SK-N-SH (cell line): ENCODE measurements around the gene HOXA5. TPM values are rescaled to one million over a fixed set of nuclear protein-coding genes. Genes with fewer than 3 reads are reported as not detected.

Experiments used
- CTCF ChIA-PET: fragments of 300-600, 350-600 bp; formaldehyde crosslinking; extraction: SDS; loops from one replicate; lab custom pipeline; 2021; lab: Yijun Ruan, JAX
- POLR2A ChIA-PET: fragments of 350-600 bp; sonication (Branson Sonifier 250); formaldehyde crosslinking; extraction: SDS; loops from one replicate; lab custom pipeline; 2020; ENCODE audit warnings: antibody characterized with exemption, inconsistent platforms; lab: Yijun Ruan, JAX
- DNase-seq: peaks from one replicate; pipeline ENCODE4 v3.0.0; 2012
- H2AFZ ChIP-seq: fragments of 200-600 bp; sonication (generic); 2 replicates; pipeline ENCODE4 v1.8.1; 2016; ENCODE audit warnings: antibody characterized with exemption, mild to moderate bottlenecking, low read depth
- H3F3A ChIP-seq: fragments of 200-600 bp; sonication (generic); replicated peaks from 2 replicates; pipeline ENCODE3; 2016; ENCODE audit warnings: antibody characterized with exemption, mild to moderate bottlenecking; ENCODE audit not compliant: insufficient read depth
- H3K27ac ChIP-seq, 2 experiments: fragments of 200-500 bp in 1 of 2; fragments of 200-600 bp in 1 of 2; sonication (Bioruptor generic) in 1 of 2; sonication (generic), shearing (Covaris generic) in 1 of 2; 2 replicates each; pipeline versions ENCODE4 v1.5.1 to v1.6.1; 2014 to 2016; ENCODE audit warnings: low read depth in 2 of 2, inconsistent platforms in 1 of 2, low read length in 1 of 2, mild to moderate bottlenecking in 1 of 2, mixed read lengths in 1 of 2
- H3K27me3 ChIP-seq: fragments of 200-600 bp; sonication (generic), shearing (Covaris generic); 2 replicates; pipeline ENCODE4 v1.6.1; 2016; ENCODE audit warnings: mixed run types; ENCODE audit not compliant: insufficient read depth
- H3K36me3 ChIP-seq, 2 experiments: fragments of 200-500 bp in 1 of 2; fragments of 200-600 bp in 1 of 2; sonication (Bioruptor generic) in 1 of 2; sonication (generic) in 1 of 2; replicated peaks in 1 of 2; 2 replicates each; pipeline versions ENCODE3 to v1.5.1; 2014 to 2016; ENCODE audit warnings: low read length in 1 of 2, mild to moderate bottlenecking in 1 of 2; ENCODE audit not compliant: insufficient read depth in 2 of 2, control insufficient read depth in 1 of 2
- H3K4me1 ChIP-seq, 2 experiments: fragments of 200-500 bp in 1 of 2; fragments of 200-600 bp in 1 of 2; sonication (Bioruptor generic) in 1 of 2; sonication (generic), shearing (Covaris generic) in 1 of 2; 2 replicates each; pipeline versions ENCODE4 v1.5.1 to v1.6.1; 2014 to 2016; ENCODE audit warnings: low read depth in 1 of 2, low read length in 1 of 2, mixed run types in 1 of 2; ENCODE audit not compliant: insufficient read depth in 2 of 2, control insufficient read depth in 1 of 2
- H3K4me2 ChIP-seq: fragments of 200-600 bp; sonication (generic), shearing (Covaris generic); 2 replicates; pipeline ENCODE4 v1.6.1; 2017; ENCODE audit warnings: mixed run types
- H3K4me3 ChIP-seq, 2 experiments: fragments of 200-500 bp in 1 of 2; fragments of 200-600 bp in 1 of 2; sonication (Bioruptor generic) in 1 of 2; sonication (generic), shearing (Covaris generic) in 1 of 2; 2 replicates each; pipeline versions ENCODE4 v1.5.1 to v1.8.1; 2014 to 2016; ENCODE audit warnings: low read depth in 2 of 2, inconsistent platforms in 1 of 2, low read length in 1 of 2, mild to moderate bottlenecking in 1 of 2, mixed read lengths in 1 of 2, moderate library complexity in 1 of 2
- H3K79me2 ChIP-seq: fragments of 200-600 bp; sonication (generic); 2 replicates; pipeline ENCODE4 v1.8.1; 2017; ENCODE audit warnings: mild to moderate bottlenecking; ENCODE audit not compliant: insufficient read depth
- H3K9ac ChIP-seq: fragments of 200-600 bp; sonication (generic); 2 replicates; pipeline ENCODE4 v1.6.1; 2017; ENCODE audit warnings: mixed run types
- H3K9me2 ChIP-seq: fragments of 200-600 bp; sonication (generic); 2 replicates; pipeline ENCODE4 v1.6.1; 2017; ENCODE audit warnings: mixed run types
- H3K9me3 ChIP-seq: fragments of 200-600 bp; sonication (generic); 2 replicates; pipeline ENCODE4 v1.6.1; 2017; ENCODE audit warnings: mixed run types, mild to moderate bottlenecking, moderate library complexity
- H4K20me1 ChIP-seq: fragments of 200-600 bp; sonication (generic); 2 replicates; pipeline ENCODE4 v1.6.1; 2017; ENCODE audit warnings: mild to moderate bottlenecking, mixed run types; ENCODE audit not compliant: insufficient read depth
- ELF1 ChIP-seq: IDR thresholded peaks from 2 replicates; pipeline ENCODE4 v1.4.0; 2012
- EZH2phosphoT487 ChIP-seq: fragments of 200-600 bp; sonication (generic); IDR thresholded peaks from 2 replicates; pipeline ENCODE4 v1.6.1; 2017; ENCODE audit warnings: low read depth, mixed run types, mild to moderate bottlenecking, antibody characterized with exemption, moderate library complexity, borderline replicate concordance
- FOXJ3 ChIP-seq: sonication (generic); formaldehyde crosslinking; IDR thresholded peaks from 2 replicates; pipeline ENCODE4 v1.5.1; 2020; ENCODE audit warnings: mild to moderate bottlenecking, missing genetic modification reagents
- NFIC ChIP-seq: IDR thresholded peaks from 2 replicates; pipeline ENCODE4 v1.4.0; 2012; ENCODE audit warnings: borderline replicate concordance
- POLR2AphosphoS5 ChIP-seq: IDR thresholded peaks from 2 replicates; pipeline ENCODE4 v1.6.1; 2012; ENCODE audit warnings: low read depth, low read length
- REST ChIP-seq: IDR thresholded peaks from 2 replicates; pipeline ENCODE4 v1.6.1; 2012; ENCODE audit warnings: mild to moderate bottlenecking, low read depth, low read length, moderate library complexity
- SIN3A ChIP-seq: IDR thresholded peaks from 2 replicates; pipeline ENCODE4 v1.6.1; 2012; ENCODE audit warnings: low read depth, mild to moderate bottlenecking, low read length, moderate library complexity, borderline replicate concordance
- SMC3 ChIP-seq: IDR thresholded peaks from 2 replicates; pipeline ENCODE4 v1.6.1; 2012; ENCODE audit warnings: low read depth, low read length, improper control_type of control experiment
- TAF1 ChIP-seq: IDR thresholded peaks from 2 replicates; pipeline ENCODE4 v1.6.1; 2012; ENCODE audit warnings: low read depth, mild to moderate bottlenecking, low read length, moderate library complexity, borderline replicate concordance
- TCF12 ChIP-seq: IDR thresholded peaks from 2 replicates; pipeline ENCODE4 v1.4.0; 2012
- TEAD4 ChIP-seq: IDR thresholded peaks from 2 replicates; pipeline ENCODE4 v1.4.0; 2012; ENCODE audit warnings: mild to moderate bottlenecking, borderline replicate concordance; ENCODE audit not compliant: insufficient read depth
- USF1 ChIP-seq: IDR thresholded peaks from 2 replicates; pipeline ENCODE4 v1.4.0; 2012; ENCODE audit warnings: low read depth, borderline replicate concordance
- USF2 ChIP-seq: fragments of 150-350 bp; IDR thresholded peaks from 2 replicates; pipeline ENCODE4 v1.6.1; 2017; ENCODE audit warnings: antibody characterized with exemption, low read length, low read depth, borderline replicate concordance
- ZBTB33 ChIP-seq: IDR thresholded peaks from 2 replicates; pipeline ENCODE4 v1.4.0; 2012; ENCODE audit warnings: low read depth, borderline replicate concordance
- WGBS: methylation state at CpG from one replicate; pipeline ENCODE4 v1.1.6; 2017; ENCODE audit warnings: low lambda C conversion rate; 5-methylcytosine and 5-hydroxymethylcytosine counted together
- polyA plus RNA-seq, 3 experiments: library from polyadenylated mRNA; depleted of rRNA; stranded (reverse); fragments of >200 nt; gene quantifications; 2 replicates each; pipeline ENCODE4 v1.2.3, GENCODE V29; 2012

Gene HOXA5
- polyA plus RNA-seq, 1 of the 3 experiments (the other 2 are of a cell fraction): not detected

- no peak overlapping the region for H3K4me3 ChIP-seq
- no peaks in the 10 kb centered on the region for H3K36me3 ChIP-seq
- ChIA-PET CTCF (interaction anchor here (1.1 kb wide), 1 partner anchor 36 kb away, joined by 3 read pairs; no protein-coding TSS in a partner anchor), POLR2A (no interaction called here)
- TF ChIP-seq NFIC: no peak
- no peak for TF ChIP-seq ELF1
- no peak for TF ChIP-seq FOXJ3 (CRISPR knock-in tag)
- TF ChIP-seq REST: no peak
- no peak for TF ChIP-seq EZH2phosphoT487
- TF ChIP-seq TAF1: no peak
- no peak for TF ChIP-seq USF1
- TF ChIP-seq USF2: no peak
- no peak for TF ChIP-seq POLR2AphosphoS5
- TF ChIP-seq TEAD4: no peak
- no peak for TF ChIP-seq SIN3A
- no peak for TF ChIP-seq ZBTB33
- no peak for TF ChIP-seq TCF12
- TF ChIP-seq SMC3: no peak
- TF ChIP-seq, all 33 proteins: peak for 0
- Histone ChIP-seq H3K4me1 (no peaks in the 10 kb centered on the region; a peak in 1 of 4 replicates), H3K27me3 (peaks cover 94% of the 10 kb centered on the region), H3K4me2 (no peak overlapping the region), H4K20me1 (no peaks in the 10 kb centered on the region), H3K9me3 (no peaks in the 10 kb centered on the region), H3K27ac (no peak overlapping the region), H3K79me2 (no peaks in the 10 kb centered on the region), H2AFZ (no peak overlapping the region), H3K9me2 (no peaks in the 10 kb centered on the region), H3K9ac (no peak overlapping the region), H3F3A (peaks cover 5% of the 10 kb centered on the region)
- WGBS: 6% methylated on average over 4 of the region's 4 CpGs
- no peak for DNase-seq
These were observed 31.1 kb downstream of the HOXA5 start for GRCh38 chr7:27112361-27112760.
